Measurements from ENCODE around the gene INHBC.
"Not testable (repeated sequence)": the region's sequence is repeated elsewhere in the genome, so short reads cannot be mapped to it uniquely, and the experiment has no call there.

Gene INHBC

DNA sequence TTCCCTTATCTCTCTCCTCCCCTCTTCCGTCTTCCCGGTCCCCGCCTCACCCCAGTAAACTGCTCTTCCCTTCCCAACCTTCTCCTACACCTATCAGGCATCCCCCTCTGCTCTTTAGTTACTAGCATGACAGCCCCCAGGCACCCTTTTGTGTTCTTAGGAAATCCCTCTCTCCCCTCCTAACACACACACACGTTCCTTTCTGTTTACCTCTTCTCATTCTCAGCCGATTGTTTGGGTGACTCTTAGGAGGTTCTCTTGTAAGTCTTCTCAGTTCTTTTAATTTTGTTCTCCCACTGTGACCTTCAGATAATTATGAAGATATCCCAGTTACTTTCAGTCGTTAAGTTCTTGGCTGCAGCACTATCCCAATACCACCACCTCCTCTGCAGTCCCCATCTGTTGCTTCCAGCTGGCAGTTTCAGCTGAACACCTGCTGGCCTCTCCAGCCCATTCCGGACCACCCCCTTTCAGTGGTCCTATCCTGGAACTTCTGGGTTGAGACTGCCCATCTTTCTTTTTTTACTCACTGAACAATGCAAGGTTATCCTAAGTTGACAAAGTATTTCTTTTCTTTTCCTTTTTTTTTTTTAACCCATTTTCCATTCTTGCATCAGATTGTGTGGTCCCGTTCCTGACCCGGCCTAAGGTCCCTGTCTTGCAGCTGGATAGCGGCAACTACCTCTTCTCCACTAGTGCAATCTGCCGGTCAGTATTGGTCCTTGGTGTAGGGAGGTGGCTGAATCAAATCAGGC, 54.0 kb downstream of the INHBC start:
- no peak for DNase-seq

DNA sequence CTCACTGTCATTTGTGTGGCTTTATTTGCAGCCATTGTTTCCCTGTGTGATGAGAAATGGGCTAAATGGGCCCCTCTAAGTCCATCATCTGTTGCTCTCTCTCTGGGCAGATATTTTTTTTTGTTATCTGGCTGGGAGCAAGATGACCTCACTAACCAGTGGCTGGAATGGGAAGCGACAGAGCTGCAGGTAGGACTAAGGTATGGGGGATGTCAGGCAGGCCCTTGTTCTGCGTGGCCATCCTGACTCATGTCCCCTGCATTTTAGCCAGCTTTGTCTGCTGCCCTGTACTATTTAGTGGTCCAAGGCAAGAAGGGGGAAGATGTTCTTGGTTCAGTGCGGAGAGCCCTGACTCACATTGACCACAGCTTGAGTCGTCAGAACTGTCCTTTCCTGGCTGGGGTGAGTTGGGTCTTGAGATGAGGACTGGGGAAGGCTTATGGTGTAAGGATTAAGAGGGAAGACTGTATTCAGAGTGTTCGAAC, 54.6 kb downstream of the INHBC start:
- no peak for DNase-seq

DNA sequence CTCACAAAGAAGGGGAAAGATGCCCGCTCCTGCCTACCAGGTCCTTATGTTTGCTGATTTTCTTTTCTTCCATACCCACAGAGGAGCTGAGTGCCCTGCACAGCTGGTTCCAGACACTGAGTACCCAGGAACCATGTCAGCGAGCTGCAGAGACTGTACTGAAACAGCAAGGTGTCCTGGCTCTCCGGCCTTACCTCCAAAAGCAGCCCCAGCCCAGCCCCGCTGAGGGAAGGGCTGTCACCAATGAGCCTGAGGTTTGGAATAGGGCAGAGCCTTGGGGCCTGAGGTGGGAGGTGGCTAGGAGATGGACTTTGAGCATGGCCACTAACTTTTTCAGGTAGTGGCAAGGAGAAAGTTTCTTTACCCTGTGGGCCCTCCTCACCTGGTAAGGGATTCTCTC, 55.5 kb downstream of the INHBC start:
- DNase-seq: no peak

DNA sequence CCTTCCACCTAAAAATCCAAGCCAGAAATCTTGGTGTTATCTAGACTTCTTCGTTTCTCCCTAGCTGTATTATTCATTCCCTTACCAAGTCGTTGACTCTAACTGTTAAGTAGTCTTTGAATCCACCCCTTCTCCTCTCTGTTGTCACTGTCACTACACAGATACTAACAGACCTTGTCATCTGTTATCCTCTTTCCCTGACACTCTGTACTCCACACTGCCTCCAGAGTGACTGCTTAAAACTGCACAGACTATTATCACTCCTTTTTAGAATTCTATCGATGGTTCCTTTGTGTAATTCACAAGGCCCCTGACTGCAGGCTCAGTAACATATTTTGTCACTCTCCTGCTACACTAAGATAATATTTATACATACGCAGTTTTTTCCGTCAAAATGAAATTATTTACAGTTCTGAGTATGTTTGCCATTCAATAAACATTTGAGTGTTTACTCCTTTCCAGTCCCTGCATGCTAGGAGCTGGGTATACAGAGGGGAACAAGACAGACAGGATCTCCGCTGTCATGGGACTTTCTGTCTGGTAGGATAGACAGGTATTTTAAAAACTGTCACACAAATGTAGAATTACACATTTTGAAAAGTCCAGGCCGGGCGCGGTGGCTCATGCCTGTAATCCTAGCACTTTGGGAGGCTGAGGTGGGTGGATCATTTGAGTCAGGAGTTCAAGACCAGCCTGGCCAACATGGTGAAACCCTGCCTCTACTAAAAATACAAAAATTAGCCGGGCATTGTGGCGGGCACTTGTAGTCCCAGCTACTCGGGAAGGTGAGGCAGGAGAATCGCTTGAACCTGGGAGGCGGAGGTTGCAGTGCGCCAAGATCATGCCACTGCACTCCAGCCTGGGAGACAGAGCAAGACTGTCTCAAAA, 57.1 kb downstream of the INHBC start:
- DNase-seq: no peak

DNA sequence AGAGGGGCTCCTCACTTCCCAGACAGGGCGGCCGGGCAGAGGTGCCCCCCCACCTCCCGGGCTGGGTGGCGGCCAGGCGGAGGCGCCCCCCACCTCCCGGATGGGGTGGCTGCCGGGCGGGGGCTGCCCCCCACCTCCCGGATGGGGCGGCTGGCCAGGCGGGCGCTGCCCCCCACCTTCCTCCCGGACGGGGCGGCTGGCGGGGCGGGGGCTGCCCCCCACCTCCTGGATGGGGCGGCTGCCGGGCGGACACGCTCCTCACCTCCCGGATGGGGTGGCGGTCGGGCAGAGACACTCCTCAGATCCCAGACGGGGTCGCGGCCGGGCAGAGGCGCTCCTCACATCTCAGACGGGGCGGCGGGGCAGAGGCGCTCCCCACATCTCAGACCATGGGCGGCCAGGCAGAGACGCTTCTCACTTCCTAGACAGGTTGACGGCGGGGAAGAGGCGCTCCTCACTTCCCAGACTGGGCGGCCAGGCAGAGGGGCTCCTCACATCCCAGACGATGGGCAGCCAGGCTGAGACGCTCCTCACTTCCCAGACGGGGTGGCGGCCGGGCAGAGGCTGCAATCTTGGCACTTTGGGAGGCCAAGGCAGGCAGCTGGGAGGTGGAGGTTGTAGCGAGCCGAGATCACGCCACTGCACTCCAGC, 60.6 kb downstream of the INHBC start:
- not testable (repeated sequence) for DNase-seq

DNA sequence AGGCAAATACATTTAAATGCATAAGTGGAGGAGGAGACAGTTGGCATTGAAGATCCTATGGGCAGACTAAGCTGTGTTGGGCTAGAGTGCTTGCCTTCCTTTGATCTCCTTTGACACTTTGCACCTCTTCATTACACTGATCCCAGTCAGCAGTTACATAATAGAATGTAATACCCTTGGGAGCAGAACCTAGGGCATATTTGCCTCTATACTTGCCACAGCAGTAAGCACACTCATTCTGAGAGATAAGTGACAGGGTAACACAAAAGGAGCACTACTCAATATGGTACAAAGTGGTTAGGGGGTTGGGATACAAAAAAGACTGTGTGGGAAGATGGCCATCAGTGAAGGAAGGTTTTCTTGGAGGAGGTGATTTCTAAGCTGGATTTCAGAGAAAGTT, 62.2 kb downstream of the INHBC start:
- DNase-seq: no peak

DNA sequence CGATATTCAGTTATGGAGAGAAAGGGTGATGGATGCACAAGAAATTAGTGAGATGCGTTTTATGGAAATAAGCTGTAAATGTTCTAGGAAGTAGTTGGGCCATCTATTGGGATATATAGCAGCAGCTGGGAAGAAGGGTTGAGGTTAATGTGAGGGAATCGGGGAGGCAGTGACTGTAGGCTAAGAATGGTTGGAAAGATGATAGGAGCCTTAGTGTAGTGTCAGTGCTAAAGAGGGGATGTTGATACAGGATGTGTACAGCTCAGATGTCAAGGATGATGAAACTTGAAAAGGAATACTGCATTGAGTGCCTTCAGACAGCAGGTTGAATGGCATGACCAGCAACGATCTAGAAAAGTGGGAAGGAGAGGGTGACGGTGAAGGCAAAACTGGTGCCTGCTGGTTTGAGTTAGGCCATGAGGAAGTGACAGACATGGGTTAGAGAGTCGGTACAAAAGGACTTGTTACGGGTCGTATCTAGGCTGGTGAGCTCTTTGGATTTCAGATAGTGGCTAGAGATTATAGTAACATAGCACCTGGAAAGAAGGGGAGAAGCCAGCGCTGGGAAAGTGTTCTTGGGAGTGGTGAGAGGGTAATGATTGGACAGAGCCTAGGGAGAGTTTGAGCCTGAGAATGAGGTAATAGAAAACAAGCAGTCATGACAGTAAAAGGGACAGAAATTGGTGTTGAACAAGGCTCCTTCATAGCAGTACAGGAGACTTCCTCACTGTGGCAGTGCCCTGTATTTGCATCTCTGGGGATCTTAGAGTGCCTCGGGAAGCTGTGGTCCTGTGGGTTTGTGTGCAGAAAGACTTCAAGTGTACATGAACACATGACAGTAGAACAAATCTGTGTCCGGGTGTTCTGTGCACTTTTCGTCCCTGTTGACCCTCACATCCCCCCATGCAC, 62.9 kb downstream of the INHBC start:
- no peak for DNase-seq

DNA sequence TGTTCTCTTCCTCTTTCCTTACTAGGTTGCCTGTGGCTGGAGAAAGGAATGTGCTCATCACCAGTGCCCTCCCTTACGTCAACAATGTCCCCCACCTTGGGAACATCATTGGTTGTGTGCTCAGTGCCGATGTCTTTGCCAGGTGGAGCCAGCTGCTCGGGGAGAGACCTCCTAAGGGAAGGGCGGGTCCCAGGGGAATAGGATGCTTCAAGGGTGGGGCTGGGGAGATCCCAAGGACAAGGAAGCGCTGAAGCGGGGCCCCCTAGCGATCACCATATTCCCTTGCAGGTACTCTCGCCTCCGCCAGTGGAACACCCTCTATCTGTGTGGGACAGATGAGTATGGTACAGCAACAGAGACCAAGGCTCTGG, 63.5 kb downstream of the INHBC start:
- DNase-seq: no peak

DNA sequence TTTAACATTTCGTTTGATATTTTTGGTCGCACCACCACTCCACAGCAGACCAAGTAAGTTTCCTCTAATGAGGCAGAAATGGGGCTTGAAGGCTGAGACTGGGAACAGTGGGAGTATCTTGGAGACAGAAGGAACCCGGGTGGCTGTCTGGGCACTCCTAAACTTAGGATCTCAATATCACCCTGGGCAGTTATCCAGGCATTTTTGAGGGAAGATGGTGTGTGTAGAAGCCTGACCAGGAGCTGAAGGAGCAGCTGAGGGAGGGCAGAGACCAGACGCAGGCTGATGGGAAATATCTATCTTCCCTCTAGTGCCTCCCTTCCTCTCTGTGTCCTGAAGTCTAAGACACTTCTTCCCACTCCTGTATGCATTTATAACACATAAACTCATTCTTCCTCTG, 64.0 kb downstream of the INHBC start:
- DNase-seq: no peak

DNA sequence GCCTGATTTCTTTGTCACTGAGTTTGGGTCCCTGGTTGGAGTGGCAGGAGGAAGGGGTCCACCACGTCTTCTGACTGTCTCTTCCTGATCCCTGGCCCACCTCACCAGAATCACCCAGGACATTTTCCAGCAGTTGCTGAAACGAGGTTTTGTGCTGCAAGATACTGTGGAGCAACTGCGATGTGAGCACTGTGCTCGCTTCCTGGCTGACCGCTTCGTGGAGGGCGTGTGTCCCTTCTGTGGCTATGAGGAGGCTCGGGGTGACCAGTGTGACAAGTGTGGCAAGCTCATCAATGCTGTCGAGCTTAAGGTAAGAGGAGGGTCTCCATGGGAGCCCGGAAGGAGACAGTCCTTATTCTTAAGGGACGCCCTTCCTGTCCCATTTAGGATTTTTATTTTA, 65.6 kb downstream of the INHBC start:
- no peak for DNase-seq

Data from NCI-H1048 (cell line).